DMS114 treated with DMSO at 0.1 percent for 48 hours (cell line): ENCODE data around the gene HSPB6.

ENCODE experiments used
- DNase-seq: peaks from one replicate; lab custom pipeline; 2025; ENCODE audit not compliant: unreplicated experiment; lab: John Stamatoyannopoulos, UW

The HSPB6 gene

GRCh38 chr19:35767288-35768081 lies 10.7 kb upstream of the HSPB6 start:
- DNase-seq = no peak

GRCh38 chr19:35766571-35767104 lies 9.8 kb upstream of the HSPB6 start:
- no peak for DNase-seq

- no peak for DNase-seq
These were observed 7.8 kb upstream of the HSPB6 start for GRCh38 chr19:35764432-35765315.

DNA sequence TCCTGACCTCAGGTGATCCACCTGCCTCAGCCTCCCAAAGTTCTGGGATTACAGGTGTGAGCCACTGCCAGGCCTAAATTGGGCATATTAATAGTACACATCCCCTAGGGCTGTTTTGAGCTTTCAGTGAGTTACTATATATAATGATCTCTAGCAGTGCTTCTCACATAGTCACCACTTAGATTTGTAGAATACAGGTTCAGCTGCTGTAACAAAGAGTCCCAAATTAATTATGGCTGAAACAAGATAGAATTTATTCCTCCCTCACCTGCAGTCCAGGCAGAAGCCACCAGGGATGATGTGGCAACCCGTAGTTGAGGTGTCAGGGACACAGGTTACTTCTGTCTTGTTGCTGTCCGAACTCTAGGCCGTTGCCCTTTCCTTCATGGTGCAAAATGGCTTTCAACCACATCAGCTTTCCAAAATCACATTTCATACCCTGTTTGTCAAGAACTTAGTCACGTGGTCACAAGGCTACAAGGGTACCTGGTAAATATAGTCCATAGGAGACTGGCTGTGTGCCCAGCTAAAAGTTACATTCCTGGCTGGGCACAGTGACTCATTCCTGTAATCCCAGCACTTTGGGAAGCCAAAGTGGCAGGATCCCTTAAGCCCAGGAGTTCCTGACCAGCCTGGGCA lies 4.0 kb upstream of the HSPB6 start:
- DNase-seq = no peak

DNA sequence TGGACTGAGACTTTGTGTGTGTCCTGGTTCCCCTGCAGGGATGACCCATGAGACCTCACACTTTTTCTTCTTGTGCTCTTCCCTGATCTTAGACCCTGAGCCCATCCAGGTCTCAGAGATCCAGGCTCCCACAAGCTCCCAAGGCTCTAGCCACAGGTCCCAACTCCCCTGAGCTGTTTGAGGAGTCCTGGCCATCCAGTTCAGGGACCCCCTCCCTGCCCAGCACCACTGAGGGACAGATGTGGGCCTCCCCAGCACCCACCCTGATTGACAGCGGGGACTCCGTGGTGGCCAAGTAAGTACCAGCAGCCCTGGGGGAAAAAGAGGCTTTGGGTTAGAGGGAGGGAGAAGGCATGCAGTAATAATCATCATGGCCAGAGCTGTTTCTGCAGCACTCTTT lies 2.9 kb upstream of the HSPB6 start:
- no peak for DNase-seq

DNA sequence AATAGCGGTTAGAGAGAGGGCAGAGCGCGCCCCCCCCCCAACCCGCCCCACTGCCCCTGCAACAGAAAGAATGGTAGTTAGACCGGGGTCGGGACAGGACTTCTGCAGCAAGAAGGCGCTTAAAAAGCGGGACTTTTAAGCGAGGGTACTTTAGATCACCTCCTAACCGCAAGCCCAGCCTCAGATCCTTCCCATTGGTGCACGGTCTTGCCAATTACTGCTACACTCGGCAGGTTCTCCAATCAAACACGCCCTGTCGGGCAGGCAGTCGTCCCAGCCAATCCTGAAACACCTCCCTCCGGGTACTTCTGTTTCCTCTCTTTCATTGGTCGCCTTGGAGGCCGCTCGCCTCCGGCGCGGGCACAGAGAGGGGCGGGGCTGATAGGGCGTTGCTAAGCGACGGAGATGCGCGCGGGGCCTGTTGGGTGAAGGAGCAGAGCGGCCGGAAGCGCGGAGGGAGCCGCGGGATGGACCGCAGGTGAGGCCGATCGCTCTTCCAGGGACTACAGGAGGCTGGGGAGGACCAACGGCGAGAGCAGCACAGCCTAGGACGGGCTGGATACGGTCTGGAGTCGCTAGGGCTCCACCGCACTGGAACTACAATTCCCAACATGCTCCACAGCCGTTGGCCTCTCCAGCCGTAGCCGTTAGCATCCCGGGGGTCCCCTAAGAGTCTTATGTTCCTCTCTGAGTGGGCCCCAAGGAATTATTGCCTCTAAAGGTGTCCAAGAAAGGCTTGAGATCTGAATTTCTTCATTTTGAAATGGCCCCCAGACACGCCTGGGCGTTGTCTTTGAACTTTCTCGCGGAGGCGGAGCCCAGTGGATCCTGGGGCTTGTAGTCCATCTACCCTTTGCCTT lies 1.1 kb upstream of the HSPB6 start, which contains the start of gene PROSER3:
PROSER3 (plus strand) TSS at position 428 of the 860 bp plus-strand sequence; CDS start at position 468, 40 bp downstream.
- DNase-seq = peak; percentile 99

DNA sequence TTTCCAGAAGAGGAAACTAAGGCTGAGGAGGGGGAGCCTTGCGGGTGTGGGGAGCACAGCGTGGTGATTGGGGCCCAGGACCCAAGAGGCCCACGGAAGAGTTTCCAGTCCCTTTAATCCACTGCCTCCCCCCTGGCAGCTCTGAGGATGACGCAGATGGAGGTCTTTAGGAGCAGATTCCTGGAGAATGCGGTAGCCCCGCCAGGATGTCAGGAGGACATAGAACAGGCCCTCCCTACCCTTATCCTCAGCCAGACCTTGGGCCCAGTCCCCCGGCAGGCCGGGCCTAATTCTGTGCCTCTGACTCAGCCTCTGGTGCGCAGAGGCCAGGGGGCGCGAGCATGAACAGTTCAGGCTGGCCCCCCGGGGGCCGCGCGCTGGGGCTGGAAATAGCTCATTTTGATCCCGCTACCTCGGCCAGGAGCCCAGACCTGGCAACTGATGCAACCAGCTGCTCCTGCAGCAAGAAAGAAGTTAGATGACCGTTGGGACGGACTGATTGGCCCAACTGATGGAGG lies 461 bp upstream of the HSPB6 start:
- no peak for DNase-seq

DNA sequence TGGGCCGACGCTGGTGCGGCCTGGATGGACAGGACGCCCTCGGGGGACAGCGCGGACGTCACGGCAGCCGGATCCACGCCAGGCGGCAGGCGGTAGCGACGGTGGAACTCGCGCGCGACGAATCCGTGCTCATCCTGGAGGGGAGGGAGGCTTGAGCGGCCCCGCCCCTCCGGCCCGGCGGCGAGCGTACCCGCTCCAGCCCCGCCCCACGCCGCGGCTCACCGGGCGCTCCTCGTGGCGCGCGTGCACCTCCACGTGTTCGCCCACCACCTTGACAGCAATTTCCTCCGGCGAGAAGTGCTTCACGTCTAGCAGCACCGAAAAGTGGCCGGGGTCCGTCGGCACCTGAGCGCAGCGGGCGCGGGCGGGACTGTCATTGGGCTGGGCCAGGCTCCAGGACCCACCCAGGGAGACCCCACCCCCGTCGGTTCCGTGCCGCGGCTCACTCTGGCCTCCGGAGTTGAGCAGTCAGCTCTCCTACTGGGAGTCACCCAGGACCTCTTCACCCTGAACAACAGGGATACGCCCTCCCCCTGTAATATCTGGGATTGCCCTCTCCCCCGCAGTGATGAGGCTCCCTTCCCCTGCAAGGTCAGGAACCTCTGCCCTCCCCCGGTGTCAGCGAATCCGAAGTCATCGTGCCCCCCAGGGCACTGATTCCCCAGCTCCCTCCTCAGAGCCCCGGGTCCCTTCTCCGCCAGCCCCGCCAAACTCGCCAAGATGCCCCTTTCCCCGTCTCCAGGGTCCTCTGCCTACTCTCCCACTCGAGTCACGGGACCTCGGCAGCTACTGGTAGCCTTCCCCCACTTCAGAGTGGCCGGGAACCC lies 1.1 kb downstream of the HSPB6 start:
- no peak for DNase-seq

DNA sequence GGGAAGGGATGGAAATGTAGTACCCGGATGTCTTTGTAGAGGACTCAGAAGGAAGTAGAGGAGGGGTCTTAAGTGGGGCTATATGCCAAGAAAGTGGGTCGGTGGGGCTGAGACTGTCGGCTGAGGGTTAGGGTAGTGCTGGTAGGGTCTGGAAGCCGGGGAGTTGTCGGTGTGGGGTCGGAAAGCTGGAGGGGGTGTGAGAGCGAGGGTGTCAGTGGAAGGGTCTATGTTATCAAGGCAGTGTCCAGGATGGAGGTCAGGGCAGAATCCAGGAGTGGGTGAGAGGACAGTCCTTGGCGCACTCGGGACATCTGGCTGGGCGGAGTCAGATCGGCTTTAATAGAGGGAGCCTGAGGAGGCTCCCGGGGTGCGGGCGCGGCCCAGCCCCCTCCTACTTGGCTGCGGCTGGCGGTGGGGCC lies 1.7 kb downstream of the HSPB6 start:
- no peak for DNase-seq

DNA sequence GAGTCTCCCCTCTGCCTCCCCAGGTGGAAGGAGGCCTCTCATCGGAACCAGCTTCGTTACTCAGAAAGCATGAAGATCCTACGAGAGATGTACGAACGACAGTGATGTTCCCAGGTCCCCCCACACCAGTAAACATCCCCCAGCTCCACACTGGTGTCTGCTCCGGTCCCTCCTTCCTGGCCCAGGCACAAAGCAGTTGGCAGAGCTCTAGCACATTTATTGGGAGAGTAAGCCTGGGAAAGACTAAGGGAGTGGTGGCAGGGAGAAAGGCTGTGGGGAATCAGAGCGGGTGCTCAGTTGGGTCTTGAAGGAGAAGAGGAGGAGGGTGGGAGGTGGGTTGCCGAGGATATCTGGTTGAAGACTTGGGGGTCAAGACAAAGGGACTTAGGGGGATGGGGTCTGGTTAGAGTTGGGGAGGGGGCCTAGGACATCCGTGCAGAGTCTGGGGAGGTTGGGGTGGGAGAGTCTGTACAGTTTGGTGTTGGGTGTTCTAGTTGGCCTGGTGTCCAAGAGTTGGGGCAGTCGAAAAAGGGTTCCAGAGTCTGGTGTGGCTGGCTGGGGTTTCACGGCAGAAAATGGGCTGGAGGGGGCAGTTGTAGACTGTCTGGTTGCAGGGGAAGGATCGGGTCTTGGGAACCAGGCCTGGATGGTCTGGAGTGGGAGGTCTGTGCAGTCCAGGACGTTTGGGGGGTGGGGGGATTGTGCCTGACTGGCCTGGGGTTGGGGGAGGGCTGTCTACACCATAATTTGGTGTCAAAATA lies 2.3 kb downstream of the HSPB6 start:
- no peak for DNase-seq

GRCh38 chr19:35753634-35754369 lies 3.0 kb downstream of the HSPB6 start:
- no peak for DNase-seq

DNA sequence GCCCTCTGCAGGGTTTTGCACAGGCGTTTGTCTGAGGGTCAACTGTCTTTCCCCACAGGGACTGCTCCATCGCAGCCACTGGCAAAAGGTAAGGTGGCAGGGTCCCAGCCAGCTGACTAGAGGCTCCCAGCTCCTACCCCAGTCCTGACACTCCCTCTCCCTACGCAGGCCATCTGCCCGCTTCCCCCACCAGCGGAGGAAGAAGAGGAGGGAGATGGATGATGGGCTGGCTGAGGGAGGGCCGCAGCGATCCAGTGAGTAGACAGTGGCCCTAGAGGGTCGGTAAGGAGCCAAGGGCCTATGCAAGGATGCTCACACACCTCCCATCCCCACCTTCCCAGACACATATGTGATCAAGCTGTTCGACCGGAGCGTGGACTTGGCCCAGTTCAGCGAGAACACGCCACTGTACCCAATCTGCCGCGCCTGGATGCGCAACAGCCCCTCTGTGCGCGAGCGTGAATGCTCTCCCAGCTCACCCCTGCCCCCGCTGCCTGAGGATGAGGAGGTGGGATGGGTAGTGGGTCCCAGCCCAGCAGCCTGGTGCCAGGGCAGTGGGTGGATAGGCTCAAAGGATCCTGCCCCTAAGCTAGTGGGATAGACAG lies 4.0 kb downstream of the HSPB6 start:
- no peak for DNase-seq

GRCh38 chr19:35751839-35752745 lies 4.7 kb downstream of the HSPB6 start:
- no peak for DNase-seq

DNA sequence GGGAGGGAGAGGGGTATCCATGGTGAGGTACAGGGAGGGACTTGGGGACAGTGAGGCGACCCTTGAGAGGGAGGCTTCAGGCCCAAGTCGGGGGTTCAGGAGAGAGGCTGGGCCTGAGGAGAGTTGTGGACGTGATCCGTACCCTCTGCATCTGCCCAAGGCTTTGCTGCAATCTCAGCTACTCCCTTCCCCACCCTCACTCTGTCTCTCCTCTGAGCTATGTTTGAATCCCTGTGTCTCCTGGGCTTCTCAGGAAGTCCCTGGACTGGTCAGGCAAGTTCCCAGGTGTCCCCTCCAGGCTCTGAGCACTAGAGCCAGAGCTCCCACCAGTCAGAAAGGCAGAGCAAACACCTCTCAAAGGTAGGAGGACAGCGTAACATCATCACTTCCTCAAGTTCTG lies 6.7 kb downstream of the HSPB6 start:
- DNase-seq = no peak

DNA sequence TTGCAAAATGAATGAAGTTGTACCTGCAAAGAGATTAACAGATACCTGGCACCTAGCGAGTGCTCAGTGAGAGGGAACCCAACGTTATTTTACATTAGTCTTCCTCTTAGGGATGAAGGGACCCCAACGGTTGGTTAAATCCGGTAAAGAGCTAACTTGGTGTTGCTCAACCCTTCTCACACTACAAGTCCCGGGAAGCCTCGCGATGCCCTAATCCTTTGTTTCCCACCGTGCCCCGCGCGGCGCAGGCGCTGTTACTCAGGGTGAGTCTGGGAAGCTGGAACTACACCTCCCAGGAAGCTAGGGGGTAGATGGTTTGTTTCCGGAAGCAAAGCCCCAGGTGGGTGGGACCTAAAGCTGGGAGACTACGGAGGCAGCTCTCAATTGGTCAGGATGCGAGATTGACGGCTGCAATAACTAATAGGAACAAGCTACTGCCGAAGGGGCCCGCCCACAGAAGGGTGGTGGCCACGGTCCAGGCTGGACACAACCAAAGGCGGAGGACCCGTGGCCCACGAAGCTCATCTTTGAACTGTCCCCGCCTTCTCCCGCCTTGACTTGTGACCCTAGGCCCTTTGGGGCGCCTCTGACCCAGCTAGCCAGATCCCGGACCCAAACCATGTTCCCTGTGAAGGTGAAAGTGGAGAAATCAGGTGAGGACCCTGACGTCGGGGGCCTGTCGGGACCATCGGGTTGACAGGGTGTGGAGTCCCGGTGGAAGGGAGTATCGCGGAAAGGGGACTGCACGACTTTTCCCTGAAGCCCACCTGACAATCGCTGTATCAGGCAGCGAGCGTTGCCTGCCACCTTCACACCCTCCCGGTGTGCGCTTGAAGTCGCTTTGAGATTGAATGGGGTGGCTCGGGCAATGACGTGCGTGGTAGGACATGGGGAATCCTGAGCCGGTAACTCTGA lies 8.5 kb downstream of the HSPB6 start, which contains the start of gene LIN37:
LIN37 (plus strand) TSS at position 471 of the 915 bp plus-strand sequence; CDS start at position 620, 149 bp downstream.
- DNase-seq = peak; percentile 98
